ENCODE results near the gene STX18. TPM values are rescaled to one million over a fixed set of nuclear protein-coding genes. Genes with fewer than 3 reads are reported as not detected.

STX18 gene
- total and polyA plus RNA-seq, 2 of the 13 experiments (the other 11 are each of a cell fraction or from before 2014, with no cell fraction given), result 23.9 to 37.1 TPM

- POLR2A ChIA-PET, result no interaction called here
- Histone ChIP-seq H3K27ac (ENCODE audit: extremely low read length, insufficient read depth, low read length) (no peak overlapping the region), H3K4me3 (replicated peaks in 1 of 3; ENCODE audit: insufficient read depth in 1 of 3, low read depth in 2 of 3, low read length in 3 of 3) (no peak overlapping the region), H3K4me1 (ENCODE audit: insufficient read depth, low read length) (peaks cover 26% of the 10 kb centered on the region), H3K36me3 (replicated peaks in 1 of 2; ENCODE audit: control insufficient read depth in 1 of 2, insufficient read depth in 2 of 2, low read length in 2 of 2) (no peaks in the 10 kb centered on the region), H2AFZ (ENCODE audit: low read length) (no peak overlapping the region), H3K27me3 (ENCODE audit: control insufficient read depth in 1 of 2, insufficient read depth in 2 of 2, low read length in 2 of 2) (no peaks in the 10 kb centered on the region), H4K20me1 (ENCODE audit: insufficient read depth, low read length) (no peaks in the 10 kb centered on the region), H3K9ac (ENCODE audit: insufficient read depth, low read depth, low read length) (no peak overlapping the region), H3K79me2 (ENCODE audit: insufficient read depth, low read length) (no peaks in the 10 kb centered on the region), H3K4me2 (ENCODE audit: low read depth, low read length) (no peak overlapping the region), H3K9me3 (ENCODE audit: low read length) (no peaks in the 10 kb centered on the region)
- WGBS (ENCODE audit: low lambda C conversion rate), result 90% methylated on average over 3 of the region's 7 CpGs
- no peak for DNase-seq (ENCODE audit: low spot score)
- intact Hi-C loops (cut with micrococcal nuclease; ENCODE audit: unreplicated experiment), result no loop called here
- ATAC-seq, result no peak
- TF ChIP-seq ZNF10 (CRISPR knock-in tag; IDR thresholded peaks at IDR 0.05; ENCODE audit: borderline replicate concordance, low read depth), result no peak
- no peak for TF ChIP-seq SP5 (CRISPR knock-in tag; IDR thresholded peaks at IDR 0.05; ENCODE audit: borderline replicate concordance, low read depth)
- TF ChIP-seq ZNF235 (CRISPR knock-in tag; IDR thresholded peaks at IDR 0.05; ENCODE audit: borderline replicate concordance), result no peak
- no peak for TF ChIP-seq SAFB2 (CRISPR knock-in tag; IDR thresholded peaks at IDR 0.05; ENCODE audit: borderline replicate concordance, low read depth)
- no peak for TF ChIP-seq HHEX (CRISPR knock-in tag; IDR thresholded peaks at IDR 0.05)
- no TSS peak for BruUV-seq (replicated peaks)
- CTCF ChIA-PET (ENCODE audit: low intra/inter-chr PET ratio, low total read pairs), result no interaction called here
- no peak for FAIRE-seq
- in situ Hi-C loops (cut with HindIII; ENCODE audit: extremely low pct_ligation_motif_present, low pct_unique_long_range_greater_than_20kb), result no loop called here
These were observed 40.8 kb upstream of the STX18 start for GRCh38 chr4:4582653-4583052.

GRCh38 chr4:4580494-4580893, 38.6 kb upstream of the STX18 start:
- ATAC-seq (no peak), FAIRE-seq (no peak), DNase-seq (ENCODE audit: low spot score) (no peak)
- Histone ChIP-seq H3K4me3 (replicated peaks in 1 of 3; ENCODE audit: insufficient read depth in 1 of 3, low read depth in 2 of 3, low read length in 3 of 3) (no peak overlapping the region), H3K27ac (ENCODE audit: extremely low read length, insufficient read depth, low read length) (no peak overlapping the region), H3K9me3 (ENCODE audit: low read length) (no peaks in the 10 kb centered on the region), H3K4me2 (ENCODE audit: low read depth, low read length) (no peak overlapping the region), H4K20me1 (ENCODE audit: insufficient read depth, low read length) (no peaks in the 10 kb centered on the region), H3K36me3 (replicated peaks in 1 of 2; ENCODE audit: control insufficient read depth in 1 of 2, insufficient read depth in 2 of 2, low read length in 2 of 2) (peaks cover 0 to 4% of the 10 kb centered on the region in 2 experiments; a peak in 2 of 5 replicates), H3K27me3 (ENCODE audit: control insufficient read depth in 1 of 2, insufficient read depth in 2 of 2, low read length in 2 of 2) (no peaks in the 10 kb centered on the region), H2AFZ (ENCODE audit: low read length) (no peak overlapping the region), H3K9ac (ENCODE audit: insufficient read depth, low read depth, low read length) (no peak overlapping the region), H3K79me2 (ENCODE audit: insufficient read depth, low read length) (no peaks in the 10 kb centered on the region), H3K4me1 (ENCODE audit: insufficient read depth, low read length) (peaks cover 26% of the 10 kb centered on the region)
- TF ChIP-seq ZNF629 (CRISPR knock-in tag; conservative IDR thresholded peaks at IDR 0.05), result peak; percentile 83
- TF ChIP-seq, protein P1, sequence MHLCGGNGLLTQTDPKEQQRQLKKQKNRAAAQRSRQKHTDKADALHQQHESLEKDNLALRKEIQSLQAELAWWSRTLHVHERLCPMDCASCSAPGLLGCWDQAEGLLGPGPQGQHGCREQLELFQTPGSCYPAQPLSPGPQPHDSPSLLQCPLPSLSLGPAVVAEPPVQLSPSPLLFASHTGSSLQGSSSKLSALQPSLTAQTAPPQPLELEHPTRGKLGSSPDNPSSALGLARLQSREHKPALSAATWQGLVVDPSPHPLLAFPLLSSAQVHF (CRISPR knock-in tag; IDR thresholded peaks at IDR 0.05), result no peak
- no TSS peak for BruUV-seq (replicated peaks)
- CTCF ChIA-PET (ENCODE audit: low intra/inter-chr PET ratio, low total read pairs), result no interaction called here
- WGBS (ENCODE audit: low lambda C conversion rate), result 98% methylated on average over 2 of the region's 2 CpGs
- in situ Hi-C loops (cut with HindIII; ENCODE audit: extremely low pct_ligation_motif_present, low pct_unique_long_range_greater_than_20kb), result no loop called here
- intact Hi-C loops (cut with micrococcal nuclease; ENCODE audit: unreplicated experiment), result no loop called here
- POLR2A ChIA-PET, result no interaction called here

Data from HepG2 (cell line).